ENCODE data around the gene ZNF211. TPM values are rescaled to one million over a fixed set of nuclear protein-coding genes. Genes with fewer than 3 reads are reported as not detected.

ZNF211 gene
- total RNA-seq, 1 donor from 2014 or later = 10.0 TPM

DNA sequence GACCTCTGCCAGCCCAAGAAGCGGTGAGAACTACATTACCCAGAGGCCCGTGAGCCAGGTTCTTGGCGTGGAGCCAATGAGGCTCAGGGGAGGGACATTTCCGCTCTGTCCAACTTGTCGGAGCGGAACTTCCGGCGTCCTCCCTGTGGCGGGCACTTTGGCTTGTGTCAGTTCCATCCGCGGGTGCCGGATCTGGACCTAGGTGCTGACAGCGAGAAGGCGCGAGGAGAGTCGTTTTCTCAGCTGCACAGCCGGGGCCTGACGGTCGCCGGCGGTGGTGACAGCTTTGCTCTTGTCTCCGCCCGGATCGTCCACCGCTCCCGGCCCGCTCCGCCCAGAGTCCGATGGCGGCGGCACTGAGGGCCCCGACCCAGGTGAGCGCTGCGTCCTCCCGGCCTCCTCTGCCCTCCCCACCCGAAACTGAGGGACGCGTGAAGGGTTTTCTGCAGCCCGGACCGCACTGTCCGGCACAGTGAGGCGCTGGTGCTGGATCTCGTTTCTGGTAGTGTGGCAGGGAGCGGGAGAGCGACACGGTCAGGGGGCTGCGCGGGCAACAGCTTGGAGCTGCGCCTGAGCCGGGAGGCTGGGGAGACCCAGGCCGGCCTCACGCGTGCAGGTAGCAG lies 33.1 kb upstream of the ZNF211 start, which contains the start of gene ZNF530:
Gene ZNF530, plus strand, starts transcription at position 125 of the 623 bp plus-strand sequence. CDS start 4,461 bp downstream, outside the sequence.
- intact Hi-C loops (cut with micrococcal nuclease) = no loop called here
- Histone ChIP-seq H3K4me1 (peaks cover 23% of the 10 kb centered on the region), H3K9me3 (replicated peaks) (peaks cover 39% of the 10 kb centered on the region), H3K36me3 (peaks cover 34% of the 10 kb centered on the region), H3K27me3 (ENCODE audit: low read depth) (no peaks in the 10 kb centered on the region), H3K4me3 (peak within 1 kb of the TSS; percentile 87), H3K27ac (replicated peaks) (peak within 1 kb of the TSS; percentile 78)
- peak; percentile 96 for DNase-seq
- TF ChIP-seq, protein P1, sequence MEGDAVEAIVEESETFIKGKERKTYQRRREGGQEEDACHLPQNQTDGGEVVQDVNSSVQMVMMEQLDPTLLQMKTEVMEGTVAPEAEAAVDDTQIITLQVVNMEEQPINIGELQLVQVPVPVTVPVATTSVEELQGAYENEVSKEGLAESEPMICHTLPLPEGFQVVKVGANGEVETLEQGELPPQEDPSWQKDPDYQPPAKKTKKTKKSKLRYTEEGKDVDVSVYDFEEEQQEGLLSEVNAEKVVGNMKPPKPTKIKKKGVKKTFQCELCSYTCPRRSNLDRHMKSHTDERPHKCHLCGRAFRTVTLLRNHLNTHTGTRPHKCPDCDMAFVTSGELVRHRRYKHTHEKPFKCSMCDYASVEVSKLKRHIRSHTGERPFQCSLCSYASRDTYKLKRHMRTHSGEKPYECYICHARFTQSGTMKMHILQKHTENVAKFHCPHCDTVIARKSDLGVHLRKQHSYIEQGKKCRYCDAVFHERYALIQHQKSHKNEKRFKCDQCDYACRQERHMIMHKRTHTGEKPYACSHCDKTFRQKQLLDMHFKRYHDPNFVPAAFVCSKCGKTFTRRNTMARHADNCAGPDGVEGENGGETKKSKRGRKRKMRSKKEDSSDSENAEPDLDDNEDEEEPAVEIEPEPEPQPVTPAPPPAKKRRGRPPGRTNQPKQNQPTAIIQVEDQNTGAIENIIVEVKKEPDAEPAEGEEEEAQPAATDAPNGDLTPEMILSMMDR (IDR thresholded peaks at IDR 0.05; ENCODE audit: borderline replicate concordance) = no peak

DNA sequence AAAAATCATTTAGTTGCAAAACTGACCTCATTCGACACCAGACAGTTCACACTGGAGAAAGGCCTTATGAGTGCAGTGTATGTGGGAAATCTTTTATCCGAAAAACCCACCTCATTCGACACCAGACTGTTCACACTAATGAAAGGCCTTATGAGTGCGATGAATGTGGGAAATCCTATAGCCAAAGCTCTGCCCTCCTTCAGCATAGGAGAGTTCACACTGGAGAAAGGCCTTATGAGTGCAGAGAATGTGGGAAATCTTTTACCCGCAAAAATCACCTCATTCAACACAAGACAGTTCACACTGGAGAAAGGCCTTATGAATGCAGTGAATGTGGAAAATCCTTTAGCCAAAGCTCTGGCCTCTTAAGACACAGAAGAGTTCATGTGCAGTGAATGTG lies 26.0 kb upstream of the ZNF211 start:
- peaks cover 99% of the 10 kb centered on the region for H3K9me3 ChIP-seq (replicated peaks)
- intact Hi-C loops (cut with micrococcal nuclease) = no loop called here
- H3K27me3 ChIP-seq (ENCODE audit: low read depth) = no peaks in the 10 kb centered on the region
- DNase-seq = no peak
- no peaks in the 10 kb centered on the region for H3K4me1 ChIP-seq
- no peak overlapping the region for H3K4me3 ChIP-seq
- H3K36me3 ChIP-seq = peaks cover 63% of the 10 kb centered on the region
- TF ChIP-seq, protein P1 (IDR thresholded peaks at IDR 0.05; ENCODE audit: borderline replicate concordance) = no peak
- no peak overlapping the region for H3K27ac ChIP-seq (replicated peaks)

DNA sequence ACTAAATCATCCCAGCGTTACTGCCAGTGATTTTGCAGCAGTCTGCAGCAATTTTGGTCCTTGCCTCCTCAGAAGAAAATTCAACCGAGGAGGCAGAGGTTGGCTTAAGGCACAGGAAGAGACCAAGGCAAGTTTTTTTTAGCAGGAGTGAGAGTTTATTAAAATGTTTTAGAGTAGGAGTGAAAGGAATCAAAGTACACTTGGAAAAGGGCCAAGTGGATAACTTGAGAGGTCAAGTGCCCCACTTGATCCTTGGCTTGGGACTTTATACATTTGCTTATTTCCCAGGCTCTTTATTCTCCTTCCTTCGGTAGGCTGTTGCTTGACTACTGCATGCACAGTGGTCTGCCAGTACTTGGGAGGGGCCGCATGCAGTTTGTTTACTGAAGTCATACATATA lies 21.9 kb upstream of the ZNF211 start:
- DNase-seq = no peak
- Histone ChIP-seq H3K4me3 (no peak overlapping the region), H3K9me3 (replicated peaks) (peaks cover 71% of the 10 kb centered on the region), H3K36me3 (peaks cover 35% of the 10 kb centered on the region), H3K4me1 (peaks cover 28% of the 10 kb centered on the region), H3K27me3 (ENCODE audit: low read depth) (no peaks in the 10 kb centered on the region), H3K27ac (replicated peaks) (no peak overlapping the region)
- intact Hi-C loops (cut with micrococcal nuclease) = no loop called here
- TF ChIP-seq, protein P1 (IDR thresholded peaks at IDR 0.05; ENCODE audit: borderline replicate concordance) = no peak

DNA sequence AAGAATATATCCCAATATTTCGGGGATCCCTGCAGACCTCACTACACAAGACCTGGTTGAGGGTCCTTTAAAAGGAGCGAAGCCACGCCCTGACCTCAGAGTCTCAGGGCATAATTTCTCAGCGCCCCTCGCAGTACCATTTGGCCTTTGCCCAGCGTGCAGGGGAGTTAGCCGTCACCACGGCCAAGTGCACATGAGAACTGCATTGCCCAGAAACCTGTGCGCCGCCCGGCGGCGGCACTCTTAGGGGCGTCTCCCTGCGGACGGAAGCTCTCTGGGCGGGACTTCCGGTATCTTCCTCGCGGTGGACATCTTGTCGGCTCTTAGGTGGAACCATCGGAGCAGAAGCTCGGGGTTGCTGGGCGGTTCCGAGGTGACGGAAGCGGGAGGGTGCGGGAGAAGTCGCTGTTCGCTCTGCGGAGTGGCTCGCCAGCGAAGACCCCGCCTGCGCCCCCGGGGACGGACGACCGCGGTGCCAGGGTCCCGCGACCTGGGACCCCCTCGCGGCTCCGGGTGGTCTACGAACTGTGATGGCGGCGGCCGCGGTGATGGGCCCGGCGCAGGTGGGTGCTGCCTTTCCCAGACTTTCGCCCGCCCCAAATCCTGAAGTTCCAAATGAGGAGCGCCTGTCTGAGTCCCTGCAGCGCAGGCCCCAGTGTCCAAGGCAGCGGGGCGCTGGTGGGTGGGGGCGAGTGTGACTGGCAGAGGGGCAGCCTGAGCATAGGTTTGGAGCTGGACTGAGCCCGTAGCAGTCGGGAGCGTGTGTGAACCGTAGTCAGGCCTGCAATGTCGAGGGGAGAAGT lies 18.8 kb upstream of the ZNF211 start, which contains the start of gene ZNF134:
Gene ZNF134, plus strand, starts transcription at position 302 of the 803 bp plus-strand sequence. CDS start 5,227 bp downstream, outside the sequence.
- intact Hi-C loops (cut with micrococcal nuclease) = no loop called here
- H3K4me3 ChIP-seq = peak within 1 kb of the TSS; percentile 95
- TF ChIP-seq, protein P1 (IDR thresholded peaks at IDR 0.05; ENCODE audit: borderline replicate concordance) = peak; percentile 40
- DNase-seq = peak; percentile 93
- peaks cover 71% of the 10 kb centered on the region for H3K9me3 ChIP-seq (replicated peaks)
- H3K27ac ChIP-seq (replicated peaks) = peak within 1 kb of the TSS; percentile 84
- peaks cover 55% of the 10 kb centered on the region for H3K4me1 ChIP-seq
- peaks cover 44% of the 10 kb centered on the region for H3K36me3 ChIP-seq
- no peaks in the 10 kb centered on the region for H3K27me3 ChIP-seq (ENCODE audit: low read depth)

DNA sequence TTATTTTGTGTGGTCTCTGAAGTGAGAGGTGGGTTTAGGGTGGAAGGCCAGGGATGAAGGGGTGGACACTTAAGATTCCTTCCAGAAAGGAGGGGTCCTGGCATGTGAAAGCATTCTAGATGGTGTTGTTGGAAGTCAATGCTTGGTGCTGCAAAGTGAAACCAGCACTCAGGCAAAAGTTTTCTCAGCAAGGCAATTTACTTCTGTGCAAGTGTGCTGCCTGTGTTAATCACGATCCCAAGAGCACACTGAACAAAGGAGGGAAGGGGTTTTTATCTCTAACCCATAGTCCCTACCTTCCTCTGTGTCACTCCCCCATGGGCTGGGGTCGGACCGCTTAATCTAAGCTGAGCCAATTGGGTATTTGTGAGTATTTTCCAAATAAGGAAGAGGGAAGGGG lies 17.6 kb upstream of the ZNF211 start:
- Histone ChIP-seq H3K4me1 (peaks cover 55% of the 10 kb centered on the region), H3K4me3 (peak overlapping the region; percentile 95), H3K27ac (replicated peaks) (no peak overlapping the region), H3K9me3 (replicated peaks) (peaks cover 72% of the 10 kb centered on the region), H3K36me3 (peaks cover 56% of the 10 kb centered on the region), H3K27me3 (ENCODE audit: low read depth) (no peaks in the 10 kb centered on the region)
- TF ChIP-seq, protein P1 (IDR thresholded peaks at IDR 0.05; ENCODE audit: borderline replicate concordance) = no peak
- intact Hi-C loops (cut with micrococcal nuclease) = no loop called here
- DNase-seq = no peak
